ENCODE data around the gene CEP112.

The CEP112 gene

DNA sequence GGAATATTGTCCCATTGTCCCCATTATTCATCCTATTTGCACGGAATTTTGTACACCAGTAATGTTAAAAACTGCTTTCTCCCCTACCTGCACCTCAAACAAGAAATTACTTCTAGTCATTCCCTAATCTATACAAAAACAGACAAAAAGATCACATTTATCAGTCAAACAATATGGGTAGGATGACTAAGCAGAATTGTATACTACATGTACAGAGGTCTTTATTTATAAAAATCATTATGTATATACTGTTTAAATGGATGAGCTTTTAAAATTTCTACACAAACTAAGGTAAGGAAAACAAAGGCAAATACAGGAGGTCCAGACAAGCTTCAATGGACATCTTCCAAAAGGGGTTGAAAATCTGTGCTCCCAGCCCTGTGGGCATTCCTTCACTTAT, 137.7 kb downstream of the CEP112 start:
- FAIRE-seq, result no peak

DNA sequence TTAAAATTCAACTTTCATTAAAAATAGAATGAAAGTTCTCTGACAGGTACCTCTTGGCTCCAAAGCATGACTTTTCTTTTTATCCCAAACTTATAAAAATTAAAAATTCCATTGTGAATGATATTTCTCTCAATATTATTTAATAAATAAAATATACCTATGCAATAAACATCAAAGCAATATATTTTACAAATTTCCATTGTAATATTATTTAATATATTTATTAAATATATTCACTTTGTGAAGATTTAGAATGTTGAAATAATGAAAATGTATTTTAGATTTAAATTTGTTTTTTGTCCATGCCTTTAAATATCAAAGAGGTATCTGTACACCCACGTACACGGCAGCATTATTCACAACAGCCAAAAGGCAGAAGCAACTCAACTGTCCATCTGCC, 147.8 kb downstream of the CEP112 start:
- peak; percentile 86 for FAIRE-seq

DNA sequence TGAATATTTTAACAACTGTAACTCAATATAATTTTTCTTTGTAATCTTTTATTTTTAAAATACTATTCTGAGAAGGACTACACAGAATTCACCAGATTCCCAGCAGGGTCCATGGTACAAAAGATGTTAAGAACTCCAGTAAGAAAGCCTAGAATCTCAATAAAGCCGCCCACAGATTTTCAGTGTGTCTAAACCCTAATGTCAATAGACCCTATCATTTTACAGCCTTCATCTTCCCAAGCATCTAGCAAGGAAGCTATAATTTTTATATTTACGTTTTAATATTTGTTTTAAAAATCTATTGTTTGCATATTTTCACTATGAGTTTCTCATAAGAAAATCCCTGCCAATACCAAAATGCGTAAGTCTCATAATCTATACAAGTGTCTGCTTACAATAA, 148.5 kb downstream of the CEP112 start:
- FAIRE-seq, result no peak

DNA sequence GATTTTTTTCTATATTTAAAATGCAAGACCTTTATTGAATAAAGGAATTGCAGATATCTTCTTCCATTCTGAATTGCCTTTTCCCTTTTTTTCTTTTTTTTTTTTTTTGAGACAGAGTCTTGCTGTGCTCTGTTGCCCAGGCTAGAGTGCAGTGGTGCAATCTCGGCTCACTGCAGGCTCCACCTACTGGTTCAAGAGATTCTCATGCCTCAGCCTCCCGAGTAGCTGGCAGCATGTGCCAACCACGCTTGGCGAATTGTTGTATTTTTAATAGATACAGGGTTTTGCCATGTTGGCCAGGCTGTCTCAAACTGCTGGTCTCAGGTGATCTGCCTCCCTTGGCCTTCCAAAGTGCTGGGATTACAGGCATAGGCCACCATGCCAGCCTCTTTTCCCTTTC, 151.5 kb downstream of the CEP112 start:
- FAIRE-seq, result no peak

DNA sequence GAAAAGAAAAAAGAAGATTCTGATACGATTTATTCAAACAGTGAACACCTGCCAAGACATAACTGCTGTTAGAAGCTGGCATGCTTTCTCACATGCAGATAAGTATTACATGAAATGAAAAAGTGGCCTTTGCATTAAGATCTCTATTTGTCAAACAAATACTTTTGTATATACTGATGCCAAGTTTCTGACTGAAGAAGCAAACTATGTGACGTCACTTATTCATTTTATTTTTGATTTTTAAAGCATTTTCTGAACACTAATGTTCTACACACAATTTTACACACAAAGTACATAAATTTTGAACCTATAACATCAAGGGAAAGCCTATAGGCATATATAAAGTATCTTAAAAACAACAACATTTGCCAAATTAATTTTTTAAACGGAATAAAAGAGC, 153.8 kb downstream of the CEP112 start:
- FAIRE-seq, result peak; percentile 41

DNA sequence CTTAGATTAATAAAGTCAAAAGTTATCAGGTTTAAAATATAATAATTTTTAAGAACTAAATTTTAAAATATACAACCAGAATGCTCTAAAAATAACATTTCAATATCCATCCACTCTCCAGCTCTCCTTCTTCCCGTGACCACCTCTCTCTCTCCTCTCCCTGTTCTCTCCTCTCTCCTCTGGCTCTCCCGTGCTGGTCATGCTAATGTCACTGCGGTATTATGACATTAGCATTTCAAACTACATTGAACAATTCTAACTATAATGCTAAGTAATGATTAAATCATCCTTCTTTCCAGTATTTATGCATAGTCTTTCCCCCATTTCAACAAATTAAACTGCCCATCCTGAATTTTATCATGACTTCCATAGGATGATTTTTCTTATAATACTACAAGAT, 154.7 kb downstream of the CEP112 start:
- no peak for FAIRE-seq

DNA sequence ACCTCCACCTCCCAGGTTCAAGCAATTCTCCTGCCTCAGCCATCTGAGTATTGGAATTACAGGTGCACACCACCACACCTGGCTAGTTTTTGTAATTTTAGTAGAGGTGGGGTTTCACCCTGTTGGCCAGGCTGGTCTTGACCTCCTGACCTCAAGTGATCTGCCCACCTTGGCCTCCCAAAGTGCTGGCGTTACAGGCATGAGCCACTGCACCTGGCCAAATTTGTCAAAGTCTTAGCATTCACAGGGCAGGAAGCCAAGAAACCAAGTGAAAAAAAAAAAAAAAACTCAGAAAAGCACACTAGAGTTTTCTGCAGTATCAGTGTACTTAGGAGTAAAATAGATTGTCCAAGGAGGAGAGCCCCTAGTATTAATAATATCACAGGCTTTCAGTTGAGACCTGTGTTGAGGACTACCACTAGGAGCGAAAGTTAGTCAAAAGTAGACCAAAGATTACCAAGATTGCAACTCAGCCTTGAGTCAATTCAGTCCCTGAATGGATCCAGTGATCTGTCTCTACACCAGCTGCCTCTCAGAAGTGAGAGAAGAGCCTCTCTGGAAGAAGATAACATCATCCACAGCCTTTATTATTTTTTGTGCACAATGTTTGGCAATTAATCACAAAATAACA, 159.7 kb downstream of the CEP112 start:
- FAIRE-seq, result no peak

DNA sequence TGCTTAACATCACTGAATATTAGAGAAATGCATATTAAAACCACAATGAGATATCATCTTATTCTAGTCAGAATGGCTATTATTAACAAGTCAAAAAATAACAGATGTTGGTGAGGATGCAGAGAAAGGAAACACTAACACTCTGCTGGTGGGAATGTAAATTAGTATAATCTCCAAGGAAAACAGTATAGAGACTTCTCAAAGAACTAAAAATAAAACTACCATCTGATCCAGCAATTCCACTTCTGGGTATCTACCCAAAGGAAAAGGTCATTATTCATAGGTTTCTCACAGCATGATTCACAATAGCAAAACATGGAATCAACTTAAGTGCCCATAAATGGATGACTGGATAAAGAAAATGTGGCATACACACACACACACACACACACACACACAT, 166.4 kb downstream of the CEP112 start:
- FAIRE-seq, result no peak

DNA sequence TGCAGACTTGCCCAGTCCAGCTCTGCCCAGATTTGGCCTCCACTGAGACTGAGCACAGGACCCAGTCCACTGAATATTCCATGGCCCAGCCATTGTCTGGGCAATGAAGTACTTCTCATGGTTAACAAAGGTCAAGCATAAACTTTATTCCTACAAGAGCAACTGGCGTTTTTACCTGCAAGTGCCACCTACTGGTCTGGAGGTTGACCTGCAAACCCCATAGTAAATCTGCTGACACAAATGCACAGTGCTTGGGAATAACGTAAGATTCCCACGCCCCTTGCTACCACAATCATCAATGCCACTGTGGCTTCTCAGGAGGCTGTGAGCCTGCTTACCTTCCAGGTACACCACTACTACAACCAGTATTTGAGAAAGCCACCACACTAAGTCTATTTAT, 170.2 kb downstream of the CEP112 start:
- FAIRE-seq, result no peak

DNA sequence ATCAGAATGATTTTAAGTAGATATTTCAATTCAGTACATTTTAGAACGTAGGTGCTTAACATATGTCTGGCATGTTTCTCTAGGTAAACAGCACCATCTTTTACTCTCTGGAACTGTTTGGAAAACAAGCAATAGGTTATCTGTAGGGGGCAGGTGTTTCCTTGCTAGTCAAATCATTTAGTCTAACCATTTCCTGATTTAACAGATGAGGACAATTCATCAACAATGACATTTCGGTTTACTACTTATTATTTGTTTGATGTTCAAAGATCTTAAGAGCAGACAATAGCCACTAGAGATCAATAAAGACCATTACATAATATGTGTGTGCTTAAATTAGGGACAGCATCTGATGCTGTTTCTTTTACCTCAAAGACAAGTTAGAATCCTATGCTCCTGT, 173.1 kb downstream of the CEP112 start:
- FAIRE-seq, result no peak

DNA sequence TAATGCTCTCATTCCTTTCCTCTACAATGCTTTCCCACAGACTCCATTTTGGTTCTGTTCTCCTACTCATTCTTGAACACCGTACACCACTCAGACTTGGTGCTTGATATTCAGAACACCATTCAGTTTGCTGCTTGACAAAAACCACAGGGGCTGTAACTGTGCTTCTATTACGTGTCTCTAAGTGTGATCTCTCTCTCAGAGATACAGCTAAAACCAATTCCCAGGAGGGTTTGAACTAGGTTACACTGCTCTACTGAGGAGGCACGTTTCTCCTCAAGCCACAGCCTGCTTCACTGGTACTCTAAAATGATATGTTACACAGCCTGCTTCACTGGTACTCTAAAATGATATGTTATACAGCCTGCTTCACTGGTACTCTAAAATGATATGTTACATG, 175.7 kb downstream of the CEP112 start:
- FAIRE-seq, result no peak

DNA sequence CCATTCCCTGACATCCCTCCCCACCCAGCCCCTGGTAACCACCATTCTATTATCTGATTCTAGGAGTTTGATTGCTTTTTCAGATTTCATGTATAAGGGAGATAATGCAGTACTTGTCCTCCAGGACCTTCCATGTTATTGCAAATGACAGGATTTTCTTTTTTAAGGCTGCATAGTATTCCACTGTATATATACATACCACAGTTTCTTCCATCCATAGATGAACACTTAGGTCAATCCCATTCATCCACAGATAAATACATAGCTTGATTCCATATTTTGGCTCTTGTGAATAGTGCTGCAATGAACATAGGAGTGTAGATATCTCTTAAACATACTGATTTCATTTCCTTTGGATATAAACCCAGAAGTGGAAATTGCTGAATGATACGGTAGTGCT, 183.3 kb downstream of the CEP112 start:
- FAIRE-seq, result no peak

DNA sequence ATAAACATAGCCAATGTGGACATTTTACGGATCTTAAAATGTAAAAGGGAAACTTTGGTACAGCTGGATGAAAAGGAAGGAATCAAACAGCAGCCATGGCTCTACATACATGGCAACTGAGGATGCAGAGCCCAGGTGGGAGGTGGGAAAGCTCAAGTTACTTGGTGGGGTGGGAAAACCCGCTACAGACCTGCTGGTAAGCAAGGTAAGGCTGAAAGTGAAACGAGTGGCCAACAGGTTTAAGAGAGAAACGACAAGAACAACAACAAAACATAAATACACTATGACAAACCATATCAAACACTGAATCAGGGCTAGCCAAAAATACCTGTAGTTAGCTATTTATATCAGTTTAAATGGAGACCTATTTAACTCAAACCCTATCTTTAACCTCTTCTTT, 185.3 kb downstream of the CEP112 start:
- no peak for FAIRE-seq

DNA sequence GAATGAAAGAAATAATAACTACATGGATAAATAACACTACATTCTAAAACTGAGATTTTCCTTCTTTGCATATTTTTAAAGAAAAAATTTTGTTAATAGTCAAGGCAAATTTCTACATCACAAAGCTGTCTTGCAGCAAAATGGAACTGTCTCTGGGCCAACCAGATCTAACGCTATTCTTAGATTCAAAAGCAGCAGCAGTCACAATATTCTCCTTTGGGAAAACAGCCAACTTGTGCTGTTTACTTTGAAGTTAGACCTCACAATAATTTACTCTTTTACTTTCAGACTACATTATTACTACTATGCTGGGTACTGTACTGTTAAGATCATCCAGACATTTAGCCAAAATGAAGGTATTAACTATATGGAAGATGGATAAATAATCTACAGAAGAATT, 189.1 kb downstream of the CEP112 start:
- no peak for FAIRE-seq

DNA sequence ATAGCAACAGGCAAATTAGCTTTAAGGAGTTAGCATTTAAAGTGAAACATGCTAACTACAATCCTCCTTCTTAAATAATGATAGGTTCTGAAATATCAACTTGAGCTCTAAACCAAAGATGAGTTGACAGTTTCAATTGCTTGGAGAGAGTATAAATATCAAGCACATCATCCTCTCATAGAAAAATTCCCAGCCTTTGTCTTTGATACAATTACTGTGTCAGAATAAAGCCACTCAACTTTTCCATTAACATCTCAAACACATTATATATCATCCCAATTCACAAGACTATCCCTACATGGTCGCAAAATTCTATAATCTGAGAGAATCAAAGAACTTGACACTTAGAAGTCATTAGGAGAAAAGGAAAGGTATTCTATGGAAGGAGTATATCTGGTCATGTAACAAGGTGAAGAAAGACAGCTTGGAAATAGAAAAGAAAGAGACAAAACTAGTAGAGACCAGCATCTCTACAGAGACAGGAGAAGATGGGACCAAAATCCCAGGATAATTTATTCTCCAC, 189.8 kb downstream of the CEP112 start:
- FAIRE-seq, result no peak

DNA sequence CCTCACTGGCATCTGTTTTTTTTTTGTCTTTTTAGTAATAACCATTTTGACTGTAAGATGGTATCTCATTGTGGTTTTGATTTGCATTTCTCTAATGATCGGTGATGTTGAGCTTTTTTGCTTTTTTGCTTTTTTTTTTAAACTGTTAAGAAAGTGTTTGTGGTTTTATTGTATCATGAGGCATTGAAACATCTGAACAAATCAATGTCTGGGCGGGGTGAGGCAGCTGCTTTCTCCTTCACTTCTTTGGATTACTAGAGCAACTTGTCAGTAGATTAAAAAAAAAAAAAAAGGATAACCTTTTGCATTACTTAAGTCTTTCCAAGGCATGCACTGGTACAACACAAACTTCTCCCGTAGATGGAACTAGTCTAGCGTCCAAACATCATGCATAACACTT, 191.7 kb downstream of the CEP112 start:
- FAIRE-seq, result no peak

DNA sequence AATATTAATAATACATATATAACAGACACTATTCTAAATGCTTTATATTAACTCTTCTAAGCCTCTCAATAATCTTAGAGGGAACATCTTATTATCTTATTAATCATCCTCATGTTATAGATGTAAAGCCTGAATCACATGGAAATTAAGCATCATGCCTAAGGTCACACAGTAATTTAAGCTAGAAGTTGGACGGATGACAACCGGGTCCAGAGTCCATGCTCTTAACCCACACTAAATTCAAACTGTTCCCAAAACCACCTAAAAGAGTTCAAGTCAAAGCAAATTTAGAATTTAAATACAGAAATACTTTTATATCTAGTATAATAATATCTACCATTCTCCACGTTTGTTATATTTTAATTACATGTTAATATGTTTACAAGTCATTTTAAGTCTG, 193.3 kb downstream of the CEP112 start:
- FAIRE-seq, result peak; percentile 70

DNA sequence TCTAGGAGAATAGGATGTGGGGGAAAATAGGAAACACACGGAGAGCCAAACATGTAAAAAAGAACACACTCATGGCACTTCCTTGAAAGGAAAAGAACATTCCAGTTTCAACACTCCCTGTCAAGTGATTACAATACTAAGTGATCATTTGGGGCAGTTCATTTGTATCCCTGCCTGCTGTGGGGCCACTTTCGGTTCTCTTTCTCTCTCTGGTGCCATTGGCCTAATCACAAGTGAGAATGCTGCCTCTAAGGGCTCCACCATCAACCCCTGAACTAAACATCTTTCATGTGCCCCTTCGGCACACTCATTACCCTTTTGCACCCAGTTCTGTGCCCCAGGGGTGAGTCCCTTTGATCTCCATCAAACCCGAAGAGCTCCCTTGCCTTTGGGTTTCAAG, 197.3 kb downstream of the CEP112 start:
- FAIRE-seq, result no peak

DNA sequence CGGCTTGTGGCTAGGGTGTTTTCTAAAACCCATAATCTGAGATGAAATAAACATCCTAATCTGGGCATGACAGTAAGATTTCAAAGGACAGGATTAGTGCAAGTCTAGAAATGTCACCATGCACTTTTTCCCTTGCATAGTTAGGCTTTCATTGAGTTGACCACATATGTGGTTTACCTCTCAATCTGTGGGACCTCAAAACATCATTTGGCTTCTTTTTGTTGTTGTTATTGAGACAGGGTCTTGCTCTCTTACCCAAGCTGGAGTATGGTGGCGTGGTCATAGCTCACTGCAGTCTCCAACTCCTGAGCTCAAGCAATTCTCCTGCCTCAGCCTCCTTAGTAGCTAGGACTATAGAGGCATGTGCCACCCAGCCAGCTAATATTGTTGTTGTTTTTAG, 197.8 kb downstream of the CEP112 start:
- no peak for FAIRE-seq

DNA sequence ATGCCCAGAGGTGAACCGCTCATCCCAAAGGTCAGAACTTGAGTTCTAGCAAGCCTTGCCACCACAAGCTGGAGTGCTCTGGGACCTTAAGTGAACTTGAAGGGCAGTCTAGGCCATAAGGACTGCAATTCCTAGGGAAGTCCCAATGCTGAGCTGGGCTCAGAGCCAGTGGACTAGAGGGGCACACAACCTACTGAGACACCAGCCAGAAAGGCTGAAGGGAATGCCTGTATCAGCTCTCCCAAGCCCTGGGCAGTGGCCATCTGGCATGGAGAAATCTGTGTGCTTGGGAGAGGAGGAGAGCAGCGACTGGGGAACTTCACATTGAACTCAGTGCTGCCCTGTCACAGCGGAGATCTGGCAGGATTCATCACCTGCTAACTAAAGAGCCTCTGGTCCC, 201.3 kb downstream of the CEP112 start:
- no peak for FAIRE-seq

DNA sequence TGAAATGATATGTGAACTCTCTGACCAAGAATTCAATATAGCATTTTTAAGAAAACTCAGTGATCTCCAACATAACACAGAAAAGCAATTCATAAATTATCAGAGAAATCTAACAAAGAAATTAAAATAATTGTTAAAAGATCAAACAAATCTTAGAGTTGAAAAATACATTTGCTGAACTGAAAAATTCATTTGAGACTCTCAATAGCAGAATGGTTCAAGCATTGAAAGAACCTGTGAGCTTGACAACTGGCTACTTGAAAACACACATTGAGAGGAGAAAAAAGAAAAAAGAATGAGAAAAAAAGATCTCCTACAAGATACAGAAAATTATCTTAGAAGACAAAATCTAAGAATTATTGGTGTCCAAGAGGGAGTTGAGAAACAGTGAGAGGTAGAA, 203.5 kb downstream of the CEP112 start:
- FAIRE-seq, result no peak

DNA sequence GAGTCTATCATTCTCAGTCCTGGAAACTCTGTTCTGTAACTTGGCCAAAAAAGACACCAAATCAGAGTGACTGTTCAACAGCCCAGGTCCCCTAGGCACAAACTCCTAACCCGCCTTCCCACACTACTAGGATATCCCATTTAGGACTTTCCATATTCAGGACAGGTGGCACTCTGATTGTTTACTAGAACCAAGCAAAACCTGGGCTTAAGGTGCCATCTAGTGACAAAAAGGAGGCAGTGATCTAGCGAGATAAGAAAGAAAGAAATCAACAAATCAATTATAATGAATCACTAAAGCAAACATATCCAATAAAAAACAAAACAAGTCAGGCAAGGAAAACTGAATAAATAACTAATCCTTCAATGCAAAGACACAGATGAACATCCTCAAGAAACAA, 203.9 kb downstream of the CEP112 start:
- FAIRE-seq, result no peak

DNA sequence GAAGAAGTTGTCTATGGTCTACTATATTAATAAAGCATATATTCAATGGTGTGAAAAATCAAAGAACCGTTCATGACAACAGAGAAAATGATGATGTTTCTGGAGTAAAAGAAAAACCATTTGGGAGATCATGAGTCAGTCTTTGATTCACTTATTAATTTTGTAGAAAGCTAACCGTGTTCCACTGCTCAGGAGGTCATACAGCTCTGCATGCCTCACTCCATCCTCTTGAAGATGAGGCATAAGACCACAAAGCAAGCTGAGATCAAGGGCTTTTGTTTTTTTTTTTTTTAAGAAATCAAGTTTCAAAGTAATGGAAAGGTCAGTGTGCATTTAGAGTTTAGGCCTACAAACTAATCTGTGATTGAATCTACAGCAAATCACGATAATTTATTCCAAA, 206.4 kb downstream of the CEP112 start:
- no peak for FAIRE-seq

DNA sequence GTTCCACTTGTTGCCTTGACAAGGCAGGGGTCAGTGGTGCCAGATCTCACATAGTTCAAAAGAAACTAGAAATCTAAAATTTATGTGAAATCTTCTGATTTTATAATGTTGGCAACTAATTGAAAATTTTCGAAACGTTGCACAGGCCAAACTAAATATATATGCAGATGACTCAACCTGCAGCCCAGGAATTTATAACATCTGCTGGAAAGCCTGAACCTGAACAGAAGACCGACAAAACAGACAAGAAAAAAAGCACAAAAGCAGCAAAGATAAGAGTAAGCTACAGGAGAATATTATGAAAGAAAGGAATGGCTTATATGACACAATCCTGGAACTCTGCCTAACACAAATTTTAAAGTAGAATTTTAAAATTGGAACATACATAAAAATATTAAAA, 207.6 kb downstream of the CEP112 start:
- no peak for FAIRE-seq

DNA sequence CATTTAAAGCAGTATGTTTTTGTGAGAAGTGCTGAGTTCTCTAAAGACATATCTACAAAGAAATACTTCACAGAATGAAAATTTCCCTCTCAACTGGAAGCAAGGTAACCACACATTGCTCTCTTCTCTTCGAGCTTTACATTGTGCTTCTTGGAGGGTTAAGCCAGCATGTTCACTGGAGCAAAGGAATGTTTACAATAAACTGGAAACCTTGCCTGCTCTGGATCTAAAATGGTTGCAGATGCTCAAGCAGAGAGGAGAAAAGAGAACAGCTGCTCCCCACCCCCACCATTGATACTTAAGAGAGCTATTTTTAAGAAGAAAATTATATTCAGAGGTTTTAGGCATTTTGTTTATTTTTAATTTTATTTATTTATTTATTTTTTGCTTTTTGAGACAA, 213.1 kb downstream of the CEP112 start:
- no peak for FAIRE-seq

DNA sequence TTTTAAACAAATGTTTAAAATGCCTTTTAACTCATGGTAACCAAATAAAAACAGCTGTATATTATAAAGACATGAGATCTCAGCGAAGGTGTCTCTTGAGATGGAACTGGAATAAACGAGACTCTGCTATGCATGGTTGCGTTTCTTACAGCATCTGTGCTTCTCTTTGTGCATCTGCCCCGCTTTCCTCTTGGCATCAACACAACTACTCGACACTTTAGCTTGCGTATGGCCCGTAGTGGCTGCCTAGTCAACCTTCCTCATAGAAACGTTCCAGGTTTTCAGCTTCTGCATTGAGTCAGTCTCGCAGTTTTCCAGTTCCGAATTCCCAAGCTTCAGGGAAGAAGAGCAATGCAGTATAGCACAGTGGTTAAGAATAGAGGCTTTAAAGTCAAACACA, 214.9 kb downstream of the CEP112 start:
- no peak for FAIRE-seq
